Endothelial cell of umbilical vein (primary cell): ENCODE measurements around the gene STPG4. TPM values are rescaled to one million over a fixed set of nuclear protein-coding genes. Genes with fewer than 3 reads are reported as not detected.

Experiments used
- BruUV-seq: library from RNA; stranded (reverse); fragments of 400-500 nt; replicated peaks from 2 replicates; lab custom pipeline; 2021; lab: Mats Ljungman, UMichigan
- CTCF ChIA-PET: fragments of 300-600, 350-600 bp; sonication (Branson Sonifier 250); formaldehyde crosslinking; loops from one replicate; lab custom pipeline; 2021; ENCODE audit warnings: antibody characterized with exemption, inconsistent platforms; lab: Charles Lee
- POLR2A ChIA-PET: fragments of 300-600, 350-600 bp; sonication (Branson Sonifier 250); formaldehyde crosslinking; loops from one replicate; lab custom pipeline; 2021; ENCODE audit warnings: antibody characterized with exemption, inconsistent platforms; lab: Charles Lee
- DNase-seq: peaks from one replicate; pipeline ENCODE4 v3.0.0-alpha.2; 2011; ENCODE audit warnings: low read depth, low spot score
- FAIRE-seq: peaks from 2 replicates; lab custom pipeline; 2011; peaks lifted over from hg19 to GRCh38; lab: Jason Lieb, UNC
- H2AFZ ChIP-seq: 2 replicates; pipeline ENCODE4 v1.6.0; 2012; ENCODE audit warnings: low read depth, low read length, control low read depth, inconsistent platforms
- H3K27ac ChIP-seq: 2 replicates; pipeline ENCODE4 v1.5.1; 2011; ENCODE audit warnings: low read depth, mild to moderate bottlenecking, control low read depth, low read length, moderate library complexity; ENCODE audit not compliant: insufficient read depth
- H3K27me3 ChIP-seq, 2 experiments: 2 replicates each; pipeline versions ENCODE4 v1.6.0 to v1.6.1; 2011; ENCODE audit warnings: low read length in 2 of 2, mixed read lengths in 1 of 2; ENCODE audit not compliant: control insufficient read depth in 2 of 2, insufficient read depth in 2 of 2
- H3K36me3 ChIP-seq, 2 experiments: 2 replicates in 1 of 2; 3 replicates in 1 of 2; pipeline ENCODE4 v1.5.1; 2011; ENCODE audit warnings: low read length in 2 of 2, mild to moderate bottlenecking in 1 of 2, moderate library complexity in 1 of 2; ENCODE audit not compliant: control insufficient read depth in 2 of 2, insufficient read depth in 2 of 2; ENCODE audit errors: extremely low read depth in 1 of 2
- H3K4me1 ChIP-seq: 3 replicates; pipeline ENCODE4 v1.5.1; 2011; ENCODE audit warnings: mild to moderate bottlenecking, low read length; ENCODE audit not compliant: control insufficient read depth, insufficient read depth; ENCODE audit errors: extremely low read depth
- H3K4me2 ChIP-seq: 2 replicates; pipeline ENCODE4 v1.6.1; 2011; ENCODE audit warnings: low read length, control low read depth, mixed read lengths; ENCODE audit not compliant: insufficient read depth
- H3K4me3 ChIP-seq, 3 experiments: fragments of 200-600 bp in 1 of 3; sonication (generic), shearing (Covaris generic) in 1 of 3; replicated peaks in 1 of 3; 2 replicates each; pipeline ENCODE4 v1.5.1; 2011 to 2016; ENCODE audit warnings: control low read depth in 3 of 3, low read length in 3 of 3, mild to moderate bottlenecking in 2 of 3, inconsistent platforms in 1 of 3, low read depth in 1 of 3, moderate library complexity in 1 of 3; ENCODE audit not compliant: insufficient read depth in 1 of 3
- H3K79me2 ChIP-seq: 2 replicates; pipeline ENCODE4 v1.6.0; 2012; ENCODE audit warnings: low read length, inconsistent platforms; ENCODE audit not compliant: control insufficient read depth, insufficient read depth
- H3K9ac ChIP-seq: replicated peaks from 2 replicates; pipeline ENCODE3; 2011; ENCODE audit warnings: low read length, control low read depth; ENCODE audit not compliant: insufficient read depth; ENCODE audit errors: extremely low read depth
- H3K9me1 ChIP-seq: replicated peaks from 3 replicates; pipeline ENCODE4 v1.6.0; 2011; ENCODE audit warnings: mild to moderate bottlenecking, low read length; ENCODE audit not compliant: control insufficient read depth, insufficient read depth; ENCODE audit errors: extremely low read depth
- H3K9me3 ChIP-seq: replicated peaks from 2 replicates; pipeline ENCODE4 v1.5.1; 2012; ENCODE audit warnings: low read length, inconsistent platforms; ENCODE audit not compliant: control insufficient read depth, insufficient read depth
- H4K20me1 ChIP-seq: replicated peaks from 2 replicates; pipeline ENCODE3; 2011; ENCODE audit warnings: mild to moderate bottlenecking, low read length; ENCODE audit not compliant: control insufficient read depth, insufficient read depth; ENCODE audit errors: extremely low read depth
- EZH2 ChIP-seq: IDR thresholded peaks from 2 replicates; pipeline ENCODE4 v1.6.1; 2012; ENCODE audit warnings: borderline replicate concordance, low read depth, mild to moderate bottlenecking, moderate library complexity, low read length, inconsistent platforms; ENCODE audit not compliant: severe bottlenecking
- FOS ChIP-seq: IDR thresholded peaks from 2 replicates; pipeline ENCODE4 v1.6.1; 2011; ENCODE audit warnings: mild to moderate bottlenecking, low read length, moderate library complexity, borderline replicate concordance; ENCODE audit not compliant: insufficient read depth
- GATA2 ChIP-seq: IDR thresholded peaks from 2 replicates; pipeline ENCODE4 v1.7.0; 2011; ENCODE audit warnings: low read depth, mild to moderate bottlenecking, moderate library complexity, mixed read lengths, low read length; ENCODE audit not compliant: insufficient read length, insufficient read depth
- JUN ChIP-seq: IDR thresholded peaks from 2 replicates; pipeline ENCODE4 v1.6.1; 2011; ENCODE audit warnings: borderline replicate concordance, low read depth; ENCODE audit not compliant: insufficient read length, insufficient read depth
- MYC ChIP-seq: IDR thresholded peaks from one replicate; pipeline ENCODE4 v1.6.1; 2011; ENCODE audit warnings: mild to moderate bottlenecking, low read depth, low read length
- POLR2A ChIP-seq: IDR thresholded peaks from 2 replicates; pipeline ENCODE4 v1.6.1; 2012; ENCODE audit warnings: low read depth, mild to moderate bottlenecking, control low read depth, low read length
- POLR2AphosphoS5 ChIP-seq: IDR thresholded peaks from 2 replicates; pipeline ENCODE4 v1.6.1; 2012; ENCODE audit warnings: low read depth, mild to moderate bottlenecking, control low read depth, low read length, moderate library complexity; ENCODE audit not compliant: insufficient read depth
- dilution Hi-C: fragments of 300-500 bp; cut with MboI; formaldehyde crosslinking; loops from one replicate; pipeline ENCODE4 v1.15.0; 2019; ENCODE audit warnings: low sequenced_read_pairs; ENCODE audit not compliant: extremely low pct_ligation_motif_present
- intact Hi-C: fragments of 100-400 bp; cut with micrococcal nuclease; formaldehyde crosslinking; loops from one replicate; pipeline ENCODE4 v1.10.0; 2022
- polyA plus RNA-seq, 4 experiments: library from polyadenylated mRNA; depleted of rRNA in 3 of 4; stranded (reverse) in 3 of 4; unstranded in 1 of 4; fragments of >200 nt; gene quantifications; 2 replicates each; pipeline versions ENCODE4 v1.2.1 to v1.2.3, GENCODE V29; 2011 to 2012; ENCODE audit warnings: missing spikeins in 1 of 4
- total RNA-seq: library from RNA; stranded (reverse); gene quantifications from 2 replicates; pipeline ENCODE4 v1.2.3, GENCODE V29; 2021
- TF ChIP-seq, protein P1 (sequence below), 2 donors: IDR thresholded peaks; 1 replicate in 1 of 2; 2 replicates in 1 of 2; pipeline ENCODE4 v1.5.1; 2011; ENCODE audit warnings: low read length in 2 of 2, mild to moderate bottlenecking in 2 of 2, moderate library complexity in 2 of 2, control low read depth in 1 of 2, inconsistent platforms in 1 of 2, low read depth in 1 of 2; ENCODE audit not compliant: insufficient read depth in 1 of 2; ENCODE audit errors: extremely low read depth in 1 of 2
- TF ChIP-seq, protein P2 (sequence below): IDR thresholded peaks from 2 replicates; pipeline ENCODE4 v1.6.1; 2011; ENCODE audit not compliant: insufficient read depth, insufficient read length

The STPG4 gene
- total and polyA plus RNA-seq, 2 donors (not counting 3 experiments of a cell fraction or from before 2014, with no cell fraction given), result 0.53 TPM; not detected in 1

DNA sequence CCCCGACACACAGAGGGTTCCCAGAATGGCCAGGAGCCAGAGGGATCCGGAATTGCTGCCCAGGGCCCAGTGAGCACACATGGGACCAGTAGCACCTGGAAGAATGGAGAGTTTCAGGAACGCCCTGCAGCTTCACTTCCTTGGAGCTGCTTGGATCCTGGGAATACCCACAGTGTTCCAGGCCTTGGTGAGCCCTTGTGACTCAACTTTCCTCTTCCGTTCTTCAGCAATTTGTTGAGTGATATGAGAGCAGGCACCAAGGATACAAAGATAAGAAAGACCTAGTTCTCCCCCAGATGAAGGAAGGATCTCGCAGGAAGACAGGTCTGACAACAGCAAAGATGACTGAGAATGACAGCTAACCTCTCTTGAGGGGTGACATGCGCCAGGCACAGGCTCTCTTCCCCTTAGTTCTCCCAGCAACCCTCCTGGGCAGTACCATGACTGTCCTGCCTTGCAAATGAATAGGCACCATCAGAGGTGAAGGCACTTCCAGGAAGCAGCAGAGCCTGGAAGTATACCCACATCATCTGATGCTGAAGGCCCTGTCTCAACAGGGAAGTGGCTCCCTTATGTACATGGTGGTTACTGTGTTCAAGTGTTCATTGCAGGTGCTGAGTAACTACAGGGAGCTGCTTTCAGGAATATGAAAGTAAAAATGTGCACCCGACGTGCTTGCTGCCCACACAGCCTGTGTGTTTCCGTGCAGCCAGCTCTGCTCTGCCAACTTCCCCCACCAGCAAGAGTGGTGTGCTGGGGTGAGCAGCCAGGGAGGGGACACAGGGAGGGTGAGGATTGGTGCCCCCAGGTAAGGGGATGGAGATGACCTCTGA lies 116.2 kb downstream of the STPG4 start:
- Histone ChIP-seq H3K27me3 (no peaks in the 10 kb centered on the region), H3K4me3 (no peak overlapping the region), H3K9me3 (no peaks in the 10 kb centered on the region), H3K79me2 (no peaks in the 10 kb centered on the region), H2AFZ (no peak overlapping the region), H3K9me1 (no peaks in the 10 kb centered on the region), H3K9ac (no peak overlapping the region), H3K4me2 (no peak overlapping the region), H4K20me1 (no peaks in the 10 kb centered on the region), H3K27ac (peak overlapping the region; percentile 6), H3K4me1 (peaks cover 40% of the 10 kb centered on the region), H3K36me3 (peaks cover 0 to 2% of the 10 kb centered on the region in 2 experiments)
- TF ChIP-seq FOS (no peak), GATA2 (no peak), POLR2AphosphoS5 (no peak), POLR2A (no peak), JUN (no peak), EZH2 (no peak), MYC (no peak)
- TF ChIP-seq, protein P1, sequence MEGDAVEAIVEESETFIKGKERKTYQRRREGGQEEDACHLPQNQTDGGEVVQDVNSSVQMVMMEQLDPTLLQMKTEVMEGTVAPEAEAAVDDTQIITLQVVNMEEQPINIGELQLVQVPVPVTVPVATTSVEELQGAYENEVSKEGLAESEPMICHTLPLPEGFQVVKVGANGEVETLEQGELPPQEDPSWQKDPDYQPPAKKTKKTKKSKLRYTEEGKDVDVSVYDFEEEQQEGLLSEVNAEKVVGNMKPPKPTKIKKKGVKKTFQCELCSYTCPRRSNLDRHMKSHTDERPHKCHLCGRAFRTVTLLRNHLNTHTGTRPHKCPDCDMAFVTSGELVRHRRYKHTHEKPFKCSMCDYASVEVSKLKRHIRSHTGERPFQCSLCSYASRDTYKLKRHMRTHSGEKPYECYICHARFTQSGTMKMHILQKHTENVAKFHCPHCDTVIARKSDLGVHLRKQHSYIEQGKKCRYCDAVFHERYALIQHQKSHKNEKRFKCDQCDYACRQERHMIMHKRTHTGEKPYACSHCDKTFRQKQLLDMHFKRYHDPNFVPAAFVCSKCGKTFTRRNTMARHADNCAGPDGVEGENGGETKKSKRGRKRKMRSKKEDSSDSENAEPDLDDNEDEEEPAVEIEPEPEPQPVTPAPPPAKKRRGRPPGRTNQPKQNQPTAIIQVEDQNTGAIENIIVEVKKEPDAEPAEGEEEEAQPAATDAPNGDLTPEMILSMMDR (IDR thresholded peaks at IDR 0.05; ENCODE audit: extremely low read depth in 1 of 2, insufficient read depth in 1 of 2, low read depth in 1 of 2, low read length in 2 of 2), result no peak
- TF ChIP-seq, protein P2, sequence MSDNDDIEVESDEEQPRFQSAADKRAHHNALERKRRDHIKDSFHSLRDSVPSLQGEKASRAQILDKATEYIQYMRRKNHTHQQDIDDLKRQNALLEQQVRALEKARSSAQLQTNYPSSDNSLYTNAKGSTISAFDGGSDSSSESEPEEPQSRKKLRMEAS, result no peak
- DNase-seq (peak; percentile 7), FAIRE-seq (peak; percentile 35)
- dilution Hi-C loops, result no loop called here
- BruUV-seq, result no TSS peak
- POLR2A ChIA-PET, result no interaction called here
- intact Hi-C loops, result no loop called here
- CTCF ChIA-PET, result interaction anchor here (0.5 to 1.2 kb wide), 2 partner anchors 21 to 652 kb away, joined by 3 read pairs; no protein-coding TSS in a partner anchor
